ENCODE results near the gene LFNG. TPM values are rescaled to one million over a fixed set of nuclear protein-coding genes. Genes with fewer than 3 reads are reported as not detected.
A peak's percentile ranks its signal among the peaks of the same experiment; 100 is the strongest.

The LFNG gene
- total RNA-seq, 1 experiment from 2014 or later, result 38.1 TPM

DNA sequence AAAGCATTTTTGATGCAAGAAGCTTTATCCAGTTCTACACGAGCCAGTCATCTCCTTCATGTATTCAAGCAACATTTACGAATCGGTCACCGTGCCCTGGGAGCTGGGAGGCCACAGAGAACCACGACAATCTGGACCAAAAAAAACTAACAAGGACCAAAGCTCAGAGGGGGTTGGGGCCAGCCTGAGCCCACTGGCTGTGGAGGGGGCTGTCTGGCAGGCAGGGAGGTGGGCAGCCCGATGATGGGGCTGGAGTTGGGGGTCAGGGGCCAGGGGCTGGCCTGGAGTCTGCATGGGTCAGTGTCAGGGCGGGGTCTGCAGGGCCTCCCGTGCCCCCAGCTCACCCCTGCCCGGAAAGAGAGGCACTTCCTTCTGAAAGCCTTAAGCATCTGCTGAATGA, 30.9 kb upstream of the LFNG start:
- ChIA-PET CTCF (interaction anchor here (0.7 to 1.3 kb wide), 2 partner anchors 20 to 221 kb away, joined by 3 to 4 read pairs; no protein-coding TSS in a partner anchor), POLR2A (no interaction called here)
- no TSS peak for BruUV-seq (replicated peaks)
- Histone ChIP-seq H3K4me3 (ENCODE audit: low read depth in 2 of 2, low read length in 2 of 2) (no peak overlapping the region), H3K9me3 (ENCODE audit: control insufficient read depth, insufficient read depth, low read depth, low read length) (no peaks in the 10 kb centered on the region), H3K4me1 (ENCODE audit: control insufficient read depth, insufficient read depth, low read length) (peaks cover 8% of the 10 kb centered on the region), H3K36me3 (ENCODE audit: control insufficient read depth, insufficient read depth, low read length) (no peaks in the 10 kb centered on the region), H3K27me3 (ENCODE audit: control insufficient read depth, insufficient read depth, low read length) (no peaks in the 10 kb centered on the region), H3K27ac (ENCODE audit: low read length) (no peak overlapping the region)
- no peak for DNase-seq (ENCODE audit: low read depth, low spot score)
- intact Hi-C loops (cut with micrococcal nuclease; ENCODE audit: unreplicated experiment), result no loop called here
- ATAC-seq, result 0 out of 2 replicates have a peak, but pooled peaks have one; percentile 16
- in situ Hi-C loops (cut with HindIII; ENCODE audit: low pct_unique_long_range_greater_than_20kb, low sequenced_read_pairs), result no loop called here
- TF ChIP-seq CTCF (IDR thresholded peaks at IDR 0.05) (no peak), SIN3A (IDR thresholded peaks at IDR 0.05; ENCODE audit: borderline replicate concordance, insufficient read depth, low read depth, low read length) (no peak), TCF7L2 (IDR thresholded peaks at IDR 0.05; ENCODE audit: low read depth, low read length) (no peak), POLR2AphosphoS5 (IDR thresholded peaks at IDR 0.05; ENCODE audit: low read depth, low read length) (no peak)
- TF ChIP-seq, protein P1, sequence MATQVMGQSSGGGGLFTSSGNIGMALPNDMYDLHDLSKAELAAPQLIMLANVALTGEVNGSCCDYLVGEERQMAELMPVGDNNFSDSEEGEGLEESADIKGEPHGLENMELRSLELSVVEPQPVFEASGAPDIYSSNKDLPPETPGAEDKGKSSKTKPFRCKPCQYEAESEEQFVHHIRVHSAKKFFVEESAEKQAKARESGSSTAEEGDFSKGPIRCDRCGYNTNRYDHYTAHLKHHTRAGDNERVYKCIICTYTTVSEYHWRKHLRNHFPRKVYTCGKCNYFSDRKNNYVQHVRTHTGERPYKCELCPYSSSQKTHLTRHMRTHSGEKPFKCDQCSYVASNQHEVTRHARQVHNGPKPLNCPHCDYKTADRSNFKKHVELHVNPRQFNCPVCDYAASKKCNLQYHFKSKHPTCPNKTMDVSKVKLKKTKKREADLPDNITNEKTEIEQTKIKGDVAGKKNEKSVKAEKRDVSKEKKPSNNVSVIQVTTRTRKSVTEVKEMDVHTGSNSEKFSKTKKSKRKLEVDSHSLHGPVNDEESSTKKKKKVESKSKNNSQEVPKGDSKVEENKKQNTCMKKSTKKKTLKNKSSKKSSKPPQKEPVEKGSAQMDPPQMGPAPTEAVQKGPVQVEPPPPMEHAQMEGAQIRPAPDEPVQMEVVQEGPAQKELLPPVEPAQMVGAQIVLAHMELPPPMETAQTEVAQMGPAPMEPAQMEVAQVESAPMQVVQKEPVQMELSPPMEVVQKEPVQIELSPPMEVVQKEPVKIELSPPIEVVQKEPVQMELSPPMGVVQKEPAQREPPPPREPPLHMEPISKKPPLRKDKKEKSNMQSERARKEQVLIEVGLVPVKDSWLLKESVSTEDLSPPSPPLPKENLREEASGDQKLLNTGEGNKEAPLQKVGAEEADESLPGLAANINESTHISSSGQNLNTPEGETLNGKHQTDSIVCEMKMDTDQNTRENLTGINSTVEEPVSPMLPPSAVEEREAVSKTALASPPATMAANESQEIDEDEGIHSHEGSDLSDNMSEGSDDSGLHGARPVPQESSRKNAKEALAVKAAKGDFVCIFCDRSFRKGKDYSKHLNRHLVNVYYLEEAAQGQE (IDR thresholded peaks at IDR 0.05; ENCODE audit: insufficient read depth in 1 of 2, low read depth in 2 of 2, low read length in 1 of 2), result no peak

DNA sequence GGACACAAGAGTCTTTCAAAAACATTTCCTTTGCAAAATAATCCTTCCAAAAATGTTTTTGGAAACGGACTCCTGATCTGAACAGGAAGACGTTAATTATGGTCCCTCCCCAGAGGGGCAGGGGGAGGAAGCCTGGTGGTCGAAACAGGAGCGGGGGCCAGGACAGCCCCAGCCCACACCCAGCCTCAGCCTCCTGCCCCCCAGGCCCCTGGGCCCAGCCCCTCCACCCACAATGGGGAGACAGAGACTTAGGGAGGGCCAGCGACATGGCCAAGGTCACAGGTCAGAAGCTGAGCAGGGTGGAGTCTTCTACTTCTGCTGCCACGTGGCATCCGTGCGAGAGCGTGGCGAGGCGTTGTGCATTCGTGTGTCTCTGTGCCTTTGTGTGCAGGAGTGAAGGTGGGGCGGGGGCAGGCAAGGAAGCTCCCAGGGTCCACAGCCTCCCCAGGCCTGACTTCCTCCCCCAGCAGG, 29.4 kb upstream of the LFNG start:
- DNase-seq (ENCODE audit: low read depth, low spot score), result no peak
- H3K27me3 ChIP-seq (ENCODE audit: control insufficient read depth, insufficient read depth, low read length), result no peaks in the 10 kb centered on the region
- ATAC-seq, result no peak
- TF ChIP-seq CTCF (IDR thresholded peaks at IDR 0.05) (no peak), SIN3A (IDR thresholded peaks at IDR 0.05; ENCODE audit: borderline replicate concordance, insufficient read depth, low read depth, low read length) (no peak), POLR2AphosphoS5 (IDR thresholded peaks at IDR 0.05; ENCODE audit: low read depth, low read length) (no peak), TCF7L2 (IDR thresholded peaks at IDR 0.05; ENCODE audit: low read depth, low read length) (no peak)
- TF ChIP-seq, protein P1 (IDR thresholded peaks at IDR 0.05; ENCODE audit: insufficient read depth in 1 of 2, low read depth in 2 of 2, low read length in 1 of 2), result no peak
- H3K4me3 ChIP-seq (ENCODE audit: low read depth in 2 of 2, low read length in 2 of 2), result no peak overlapping the region
- no peak overlapping the region for H3K27ac ChIP-seq (ENCODE audit: low read length)
- no peaks in the 10 kb centered on the region for H3K9me3 ChIP-seq (ENCODE audit: control insufficient read depth, insufficient read depth, low read depth, low read length)
- ChIA-PET CTCF (no interaction called here), POLR2A (no interaction called here)
- H3K4me1 ChIP-seq (ENCODE audit: control insufficient read depth, insufficient read depth, low read length), result peaks cover 8% of the 10 kb centered on the region
- no peaks in the 10 kb centered on the region for H3K36me3 ChIP-seq (ENCODE audit: control insufficient read depth, insufficient read depth, low read length)
- intact Hi-C loops (cut with micrococcal nuclease; ENCODE audit: unreplicated experiment) (no loop called here), in situ Hi-C loops (cut with HindIII; ENCODE audit: low pct_unique_long_range_greater_than_20kb, low sequenced_read_pairs) (no loop called here)
- no TSS peak for BruUV-seq (replicated peaks)
